Body of pancreas (tissue), 4 donors: ENCODE measurements around the gene TPP2.

ENCODE experiments used
- CTCF ChIP-seq, 7 experiments: fragments of 450-650 bp in 4 of 7; fragments of 200-600 bp in 3 of 7; sonication (generic) in 3 of 7; IDR thresholded peaks; one replicate each; pipeline ENCODE4 v1.5.1; 2016 to 2019; ENCODE audit warnings: antibody characterized with exemption in 7 of 7
- POLR2A ChIP-seq, 3 donors: fragments of 450-650 bp; IDR thresholded peaks; one replicate each; pipeline ENCODE4 v1.6.1; 2016; ENCODE audit warnings: antibody characterized with exemption in 3 of 3, mild to moderate bottlenecking in 2 of 3

- TF ChIP-seq CTCF (IDR thresholded peaks at IDR 0.05): no peak
- no peak for TF ChIP-seq POLR2A (IDR thresholded peaks at IDR 0.05)
Observed at GRCh38 chr13:102548811-102549210, 48.0 kb upstream of the TPP2 start.
